C4-2B (cell line): ENCODE results near the gene MYO1H.

Experiments
- H3K27ac ChIP-seq: fragments of 450-650 bp; 2 replicates; pipeline ENCODE4 v1.5.1; 2017
- CTCF ChIP-seq: fragments of 450-650 bp; conservative IDR thresholded peaks from 2 replicates; pipeline ENCODE4 v1.5.1; 2017; ENCODE audit warnings: mild to moderate bottlenecking
- ZFX ChIP-seq: fragments of 450-650 bp; IDR thresholded peaks from 2 replicates; pipeline ENCODE4 v1.6.1; 2017

MYO1H gene

GRCh38 chr12:109329686-109330085 is 18.0 kb upstream of the MYO1H start:
- no peak overlapping the region for H3K27ac ChIP-seq
- no peak for TF ChIP-seq CTCF
- TF ChIP-seq ZFX, result no peak

GRCh38 chr12:109330282-109331230 is 17.1 kb upstream of the MYO1H start:
- TF ChIP-seq CTCF, result no peak
- no peak for TF ChIP-seq ZFX
- no peak overlapping the region for H3K27ac ChIP-seq

- no peak overlapping the region for H3K27ac ChIP-seq
- no peak for TF ChIP-seq ZFX
- TF ChIP-seq CTCF, result no peak
Measured at GRCh38 chr12:109331301-109331952, 16.3 kb upstream of the MYO1H start.

- TF ChIP-seq CTCF (no peak), ZFX (no peak)
- no peak overlapping the region for H3K27ac ChIP-seq
Measured at GRCh38 chr12:109334887-109335286, 12.8 kb upstream of the MYO1H start.

- H3K27ac ChIP-seq, result no peak overlapping the region
- no peak for TF ChIP-seq ZFX
- TF ChIP-seq CTCF, result no peak
Measured at GRCh38 chr12:109336593-109336992, 11.1 kb upstream of the MYO1H start.

- TF ChIP-seq CTCF, result no peak
- no peak for TF ChIP-seq ZFX
- H3K27ac ChIP-seq, result no peak overlapping the region
Measured at GRCh38 chr12:109343677-109344076, 4.0 kb upstream of the MYO1H start.

GRCh38 chr12:109345428-109345827 is 2.3 kb upstream of the MYO1H start:
- TF ChIP-seq ZFX, result no peak
- no peak for TF ChIP-seq CTCF
- no peak overlapping the region for H3K27ac ChIP-seq
